Islet precursor cell (in vitro differentiated cells): ENCODE results near the gene HOXC11.

Experiments
- DNase-seq: peaks from one replicate; pipeline ENCODE4 v3.0.0-alpha.2; 2018

HOXC11 gene

GRCh38 chr12:53944209-53944608 lies 28.7 kb upstream of the HOXC11 start:
- peak; percentile 17 for DNase-seq

- peak; percentile 55 for DNase-seq
Measured at GRCh38 chr12:53944907-53945847, 27.7 kb upstream of the HOXC11 start.

GRCh38 chr12:53947743-53948142 lies 25.2 kb upstream of the HOXC11 start:
- DNase-seq, result no peak

GRCh38 chr12:53948650-53949593 lies 24.0 kb upstream of the HOXC11 start:
- DNase-seq, result peak; percentile 82

GRCh38 chr12:53949631-53950436 lies 23.1 kb upstream of the HOXC11 start:
- DNase-seq, result peak; percentile 96

- no peak for DNase-seq
Measured at GRCh38 chr12:53950437-53950773, 22.5 kb upstream of the HOXC11 start.

- DNase-seq, result no peak
Measured at GRCh38 chr12:53950789-53951576, 21.9 kb upstream of the HOXC11 start.

GRCh38 chr12:53951577-53952334 lies 21.2 kb upstream of the HOXC11 start:
- DNase-seq, result no peak

GRCh38 chr12:53952335-53952694 lies 20.6 kb upstream of the HOXC11 start:
- peak; percentile 81 for DNase-seq

GRCh38 chr12:53952871-53953734 lies 19.8 kb upstream of the HOXC11 start:
- peak; percentile 95 for DNase-seq

GRCh38 chr12:53953831-53954693 lies 18.9 kb upstream of the HOXC11 start:
- no peak for DNase-seq

- DNase-seq, result no peak
Measured at GRCh38 chr12:53954694-53955035, 18.3 kb upstream of the HOXC11 start, which contains the start of gene HOXC12. TSS of gene HOXC12 (plus strand) at chr12:53954903. CDS start at chr12:53954930, 27 bp downstream.

GRCh38 chr12:53955036-53955775 lies 17.7 kb upstream of the HOXC11 start:
- no peak for DNase-seq

- DNase-seq, result no peak
Measured at GRCh38 chr12:53955776-53956250, 17.1 kb upstream of the HOXC11 start.

- DNase-seq, result no peak
Measured at GRCh38 chr12:53956251-53956887, 16.6 kb upstream of the HOXC11 start.

- DNase-seq, result no peak
Measured at GRCh38 chr12:53956914-53957536, 15.9 kb upstream of the HOXC11 start.

- no peak for DNase-seq
Measured at GRCh38 chr12:53958128-53958527, 14.8 kb upstream of the HOXC11 start.
